Measurements from ENCODE around the gene DSG3. TPM values are rescaled to one million over a fixed set of nuclear protein-coding genes. Genes with fewer than 3 reads are reported as not detected.

The DSG3 gene
- total RNA-seq, 1 experiment from 2014 or later: 0.04 TPM

DNA sequence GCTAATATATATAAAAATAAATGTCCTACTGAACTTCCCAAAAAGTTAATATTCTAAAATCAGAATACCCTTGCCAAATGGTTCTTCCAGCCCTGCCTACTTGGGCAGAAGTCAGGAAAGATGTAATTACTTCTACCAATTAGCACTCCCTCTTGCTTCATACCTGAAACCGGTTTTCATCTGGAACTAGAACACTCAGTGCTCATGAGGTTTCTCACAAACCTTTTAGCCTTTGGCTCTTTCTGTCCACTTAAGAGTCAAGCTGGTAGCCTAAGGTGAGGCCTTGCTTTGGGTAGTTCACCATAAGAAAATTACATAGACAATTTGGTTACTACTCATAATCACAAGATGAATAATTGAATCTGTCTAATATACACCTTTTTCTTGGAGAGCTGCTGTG, 4.1 kb downstream of the DSG3 start:
- no peak overlapping the region for H2BK12ac ChIP-seq (ENCODE audit: insufficient read length, low read depth, low read length)
- no peak overlapping the region for H3K23ac ChIP-seq (ENCODE audit: insufficient read length, low read depth, low read length)
- no peak overlapping the region for H3T11ph ChIP-seq (ENCODE audit: low read length)
- H2BK120ac ChIP-seq (ENCODE audit: low read depth, low read length, poor library complexity, severe bottlenecking): no peak overlapping the region
- no peaks in the 10 kb centered on the region for H3K79me2 ChIP-seq (ENCODE audit: insufficient read depth, low read length)
- H3K9me3 ChIP-seq (ENCODE audit: control insufficient read depth, low read depth, low read length): no peaks in the 10 kb centered on the region
- Mint-ChIP-seq H3K4me3 (no peak overlapping the region), H3K9me3 (no peaks in the 10 kb centered on the region), H3K4me1 (peaks cover 0 to 4% of the 10 kb centered on the region in 2 experiments; a peak in 1 of 4 replicates), H3K27ac (no peak overlapping the region), H3K27me3 (ENCODE audit: low read depth) (no peaks in the 10 kb centered on the region), H3K36me3 (ENCODE audit: insufficient read depth in 1 of 3, low read depth in 3 of 3) (no peaks in the 10 kb centered on the region)
- no peaks in the 10 kb centered on the region for H3K23me2 ChIP-seq (ENCODE audit: insufficient read length, low read depth, low read length, poor library complexity, severe bottlenecking)
- H3K4ac ChIP-seq (ENCODE audit: low read depth, low read length): no peak overlapping the region
- no peak overlapping the region for H2BK20ac ChIP-seq (ENCODE audit: low read depth, low read length, poor library complexity, severe bottlenecking)
- no peak overlapping the region for H2BK15ac ChIP-seq (ENCODE audit: low read depth, low read length)
- no peak overlapping the region for H4K5ac ChIP-seq (ENCODE audit: insufficient read length, low read depth, low read length)
- H3K79me1 ChIP-seq (ENCODE audit: insufficient read depth, low read depth, low read length, poor library complexity, severe bottlenecking): no peaks in the 10 kb centered on the region
- H4K20me1 ChIP-seq (ENCODE audit: control insufficient read depth, insufficient read depth, insufficient read length): no peaks in the 10 kb centered on the region
- no peak overlapping the region for H3K56ac ChIP-seq (ENCODE audit: insufficient read length, low read depth, low read length)
- no peak for DNase-seq
- H3K18ac ChIP-seq (ENCODE audit: insufficient read length, low read depth, low read length): no peak overlapping the region
- H3K9ac ChIP-seq (ENCODE audit: extremely low read depth, insufficient read length, low read length): no peak overlapping the region
- H3K4me2 ChIP-seq (ENCODE audit: insufficient read depth, insufficient read length, low read length): no peak overlapping the region
- H3K4me1 ChIP-seq (ENCODE audit: insufficient read depth, low read length): no peaks in the 10 kb centered on the region
- no peak overlapping the region for H3K27ac ChIP-seq (ENCODE audit: insufficient read length, low read depth, low read length)
- H4K91ac ChIP-seq (ENCODE audit: insufficient read length, low read depth, low read length): no peak overlapping the region
- no peak overlapping the region for H2AFZ ChIP-seq (ENCODE audit: low read length)
- H3K27me3 ChIP-seq (ENCODE audit: insufficient read depth, low read length): no peaks in the 10 kb centered on the region
- no peak overlapping the region for H3K14ac ChIP-seq (ENCODE audit: insufficient read depth, low read length)
- WGBS (ENCODE audit: extremely low coverage, insufficient read length, low lambda C conversion rate): no CpG with 5 or more reads among the region's 1 CpG
- H2BK5ac ChIP-seq (ENCODE audit: insufficient read length, low read length): no peak overlapping the region
- no peak overlapping the region for H4K8ac ChIP-seq (replicated peaks; ENCODE audit: insufficient read length, low read depth, low read length)
- H2AK5ac ChIP-seq (ENCODE audit: insufficient read length, low read length): no peak overlapping the region
- TF ChIP-seq, protein P1, sequence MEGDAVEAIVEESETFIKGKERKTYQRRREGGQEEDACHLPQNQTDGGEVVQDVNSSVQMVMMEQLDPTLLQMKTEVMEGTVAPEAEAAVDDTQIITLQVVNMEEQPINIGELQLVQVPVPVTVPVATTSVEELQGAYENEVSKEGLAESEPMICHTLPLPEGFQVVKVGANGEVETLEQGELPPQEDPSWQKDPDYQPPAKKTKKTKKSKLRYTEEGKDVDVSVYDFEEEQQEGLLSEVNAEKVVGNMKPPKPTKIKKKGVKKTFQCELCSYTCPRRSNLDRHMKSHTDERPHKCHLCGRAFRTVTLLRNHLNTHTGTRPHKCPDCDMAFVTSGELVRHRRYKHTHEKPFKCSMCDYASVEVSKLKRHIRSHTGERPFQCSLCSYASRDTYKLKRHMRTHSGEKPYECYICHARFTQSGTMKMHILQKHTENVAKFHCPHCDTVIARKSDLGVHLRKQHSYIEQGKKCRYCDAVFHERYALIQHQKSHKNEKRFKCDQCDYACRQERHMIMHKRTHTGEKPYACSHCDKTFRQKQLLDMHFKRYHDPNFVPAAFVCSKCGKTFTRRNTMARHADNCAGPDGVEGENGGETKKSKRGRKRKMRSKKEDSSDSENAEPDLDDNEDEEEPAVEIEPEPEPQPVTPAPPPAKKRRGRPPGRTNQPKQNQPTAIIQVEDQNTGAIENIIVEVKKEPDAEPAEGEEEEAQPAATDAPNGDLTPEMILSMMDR (conservative IDR thresholded peaks at IDR 0.05): no peak
